Superior temporal gyrus (tissue), 1 donor: ENCODE measurements around the gene EFCAB8.
"Not testable (repeated sequence)": the region's sequence is repeated elsewhere in the genome, so short reads cannot be mapped to it uniquely, and the experiment has no call there.

Experiments
- DNase-seq: peaks from one replicate; pipeline ENCODE4 v3.0.0-alpha.2; 2016; ENCODE audit errors: extremely low spot score

The EFCAB8 gene

DNA sequence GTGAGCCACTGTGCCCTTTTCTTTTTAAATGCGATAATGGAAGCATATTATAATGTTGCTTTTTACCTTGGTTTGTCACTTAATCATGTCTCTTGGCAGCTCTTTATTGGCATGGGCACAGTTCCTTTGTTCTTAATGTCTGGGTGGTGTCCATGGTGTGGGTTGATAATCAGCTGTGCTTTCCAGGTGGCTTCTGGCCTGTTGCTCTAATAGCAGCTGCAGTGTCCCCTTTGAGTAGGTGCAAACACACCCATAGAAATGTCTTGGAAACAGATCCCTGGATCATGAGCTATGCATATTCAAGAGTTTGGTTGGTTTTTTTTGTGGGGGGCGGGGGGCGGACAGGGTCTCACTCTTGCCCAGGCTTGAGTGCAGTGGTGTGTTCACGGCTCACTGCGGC is 29.9 kb downstream of the EFCAB8 start:
- DNase-seq: no peak

- DNase-seq: no peak
These were observed 30.6 kb downstream of the EFCAB8 start for GRCh38 chr20:32889281-32889680.

- DNase-seq: no peak
These were observed 32.8 kb downstream of the EFCAB8 start for GRCh38 chr20:32891491-32891890.

DNA sequence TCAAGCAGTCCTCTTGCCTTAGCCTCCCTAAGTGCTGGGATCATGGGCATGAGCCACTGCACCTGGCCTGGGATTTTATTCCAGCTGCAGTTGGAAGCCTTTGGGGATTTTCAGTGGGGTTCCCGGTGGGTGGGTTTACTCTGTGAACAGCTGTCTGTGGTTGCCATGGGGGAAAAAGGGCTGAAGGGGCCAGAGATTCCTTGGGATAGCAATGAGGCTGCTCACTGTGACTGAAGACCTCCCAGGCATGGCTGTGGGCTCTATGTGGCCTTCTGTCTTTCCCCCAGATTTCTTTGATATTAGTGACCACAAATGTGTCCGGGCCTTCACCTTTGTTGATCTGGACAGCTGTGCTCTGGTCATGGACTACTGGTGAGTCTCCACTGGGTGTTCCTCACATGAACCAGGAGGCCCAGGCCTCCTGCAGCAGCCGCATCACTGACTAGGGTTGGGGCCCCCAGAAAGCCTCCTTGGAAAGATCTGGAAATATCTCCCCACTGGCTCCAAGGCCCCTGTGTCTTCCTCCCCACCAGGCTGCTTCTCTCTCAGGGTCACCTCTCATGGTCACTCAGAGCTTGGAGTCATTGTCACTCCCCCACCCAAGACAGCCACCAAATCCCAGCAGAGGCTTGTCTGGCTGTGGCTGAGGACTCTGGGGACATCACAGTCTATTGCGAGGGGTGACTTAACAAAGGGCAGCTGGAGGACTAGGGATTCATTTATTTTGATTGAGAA is 33.4 kb downstream of the EFCAB8 start:
- no peak for DNase-seq

GRCh38 chr20:32893263-32894025 is 34.7 kb downstream of the EFCAB8 start:
- no peak for DNase-seq

DNA sequence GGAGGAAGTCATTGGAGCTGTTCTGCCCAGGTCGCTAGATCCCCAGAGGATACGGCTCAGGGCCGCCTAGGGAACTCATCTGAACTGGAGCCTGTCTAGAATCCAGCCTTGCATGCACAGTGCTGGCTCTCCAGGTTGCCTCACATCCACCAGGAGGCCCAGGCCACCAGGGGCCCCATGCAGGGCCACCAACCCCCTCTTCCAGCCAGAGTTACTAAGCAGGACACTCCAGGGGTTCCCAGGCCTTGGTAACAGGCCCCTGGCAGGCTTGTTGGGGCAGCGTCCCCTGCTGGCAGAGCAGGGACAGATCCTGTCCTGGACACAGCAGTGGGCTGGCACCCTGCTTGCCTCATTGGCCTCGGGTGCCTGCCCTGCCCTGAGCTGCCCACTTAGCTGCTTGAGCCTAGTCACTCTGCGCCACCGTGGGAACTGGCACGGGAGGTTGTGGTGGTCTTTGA is 35.3 kb downstream of the EFCAB8 start:
- no peak for DNase-seq

GRCh38 chr20:32894711-32895355 is 36.1 kb downstream of the EFCAB8 start:
- no peak for DNase-seq

DNA sequence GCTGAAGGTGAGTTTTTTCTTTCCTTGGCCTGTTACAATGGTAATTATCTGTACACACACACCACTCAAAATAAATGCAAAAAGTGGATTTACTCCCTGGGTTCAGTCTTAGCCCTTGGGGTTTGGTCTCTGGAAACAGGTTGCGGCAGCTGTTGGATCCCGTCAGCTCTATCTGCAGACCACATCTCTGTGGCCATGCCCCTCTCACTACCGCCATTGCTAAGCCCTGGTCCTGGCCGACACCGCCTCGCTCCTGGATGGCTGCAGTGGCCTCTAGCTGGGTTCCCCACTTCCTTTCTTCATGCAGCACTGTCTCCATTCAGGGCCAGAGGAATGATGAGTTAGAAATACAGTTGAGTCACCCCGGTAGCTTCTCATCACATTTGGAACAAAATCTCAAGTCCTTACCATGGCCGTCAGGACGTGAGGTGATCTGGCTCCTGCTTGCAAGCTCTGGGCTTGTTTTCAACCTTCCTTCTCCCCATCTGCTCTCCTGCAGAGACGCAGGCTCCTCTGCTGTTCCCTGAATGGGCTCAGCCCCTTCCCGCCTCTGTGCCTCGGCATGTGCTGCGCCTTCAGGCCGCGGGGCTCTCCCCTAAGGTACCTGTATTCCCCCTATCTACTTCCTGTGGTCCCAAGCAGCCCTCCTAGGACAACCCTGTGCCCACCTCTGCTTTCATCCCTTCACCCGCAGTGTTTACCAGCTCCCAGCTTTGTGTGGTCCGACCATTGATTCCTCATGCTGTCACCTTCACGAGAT is 38.0 kb downstream of the EFCAB8 start:
- DNase-seq: no peak

- DNase-seq: no peak
These were observed 40.0 kb downstream of the EFCAB8 start for GRCh38 chr20:32898729-32899128.

DNA sequence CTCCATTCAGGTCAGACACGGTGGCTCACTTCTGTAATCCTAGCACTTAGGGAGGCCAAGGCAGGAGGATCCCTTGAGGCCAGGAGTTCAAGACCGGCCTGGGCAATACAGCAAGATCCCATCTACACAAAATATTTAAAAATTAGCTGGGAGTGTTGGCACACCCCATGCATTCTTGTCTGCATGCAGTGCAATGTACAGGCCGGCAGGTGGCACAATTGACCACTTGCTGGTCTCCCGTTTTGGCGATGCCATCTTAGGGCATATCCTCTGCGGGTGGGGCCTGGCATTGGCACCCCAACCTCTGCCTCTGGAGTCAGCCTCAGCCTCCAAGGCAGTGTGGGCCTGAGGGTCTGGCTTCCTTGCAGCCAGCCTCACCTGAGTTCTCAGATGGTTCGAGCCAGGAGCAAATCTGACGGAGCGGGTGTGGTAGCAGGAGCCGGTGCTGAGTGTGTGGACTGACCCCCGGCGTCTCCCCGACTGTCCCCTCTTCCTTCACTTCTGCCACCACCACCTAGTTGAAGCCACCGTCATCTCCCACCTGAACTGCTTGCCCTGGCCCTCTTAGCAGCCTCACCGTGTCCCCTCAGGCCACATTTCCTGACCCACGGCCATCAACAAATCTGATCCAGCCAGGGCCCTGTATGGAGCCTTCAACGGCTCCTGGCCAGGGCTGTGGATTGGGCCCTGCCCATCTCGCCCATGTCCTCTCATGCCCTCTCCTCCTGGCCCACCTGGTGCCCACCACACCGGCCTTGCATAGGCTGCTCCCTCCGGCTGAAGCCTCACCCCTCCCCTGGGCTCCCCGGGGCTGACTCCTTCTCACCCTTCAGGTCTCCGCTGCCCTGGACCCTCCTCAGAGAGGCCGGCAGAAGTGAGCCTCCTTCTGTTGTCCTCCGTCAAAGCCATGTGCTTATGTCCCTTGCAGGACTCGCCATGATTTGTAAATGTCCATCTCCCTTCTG is 44.0 kb downstream of the EFCAB8 start:
- peak; percentile 83 for DNase-seq

- DNase-seq: no peak
These were observed 45.0 kb downstream of the EFCAB8 start for GRCh38 chr20:32903666-32904175.

- DNase-seq: not testable (repeated sequence)
These were observed 46.0 kb downstream of the EFCAB8 start for GRCh38 chr20:32904678-32905077.

GRCh38 chr20:32906200-32906599 is 47.5 kb downstream of the EFCAB8 start:
- no peak for DNase-seq

DNA sequence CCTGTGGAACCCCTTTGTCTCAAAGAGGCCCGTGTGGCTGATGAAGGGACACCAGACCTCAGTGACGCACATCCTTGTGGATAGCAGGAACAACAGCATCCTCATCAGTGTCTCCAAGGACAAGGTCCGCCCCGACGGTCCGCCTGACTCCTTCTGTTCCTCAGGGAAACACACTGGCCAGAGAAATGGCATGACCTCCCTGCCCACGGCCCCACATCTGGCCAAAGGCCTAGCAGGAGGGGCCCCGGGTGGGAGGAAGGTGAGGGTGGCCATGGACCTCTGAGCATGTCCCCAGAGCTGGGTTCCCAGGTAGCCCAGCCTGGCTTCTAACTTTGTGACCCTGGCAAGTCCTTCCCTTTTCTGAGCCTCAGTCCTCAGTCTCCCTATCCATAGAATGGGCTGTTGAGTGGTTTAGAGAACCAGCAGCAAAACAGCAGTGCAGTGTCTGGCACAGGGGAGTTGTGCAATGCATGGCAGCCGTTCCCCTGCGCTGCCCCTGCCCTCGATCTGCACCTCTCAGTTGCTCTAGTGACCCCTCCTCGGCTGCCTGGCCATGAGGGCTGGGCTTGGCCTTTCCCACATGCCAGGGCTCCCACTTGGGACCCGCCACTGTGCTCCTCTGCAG is 48.3 kb downstream of the EFCAB8 start:
- no peak for DNase-seq

DNA sequence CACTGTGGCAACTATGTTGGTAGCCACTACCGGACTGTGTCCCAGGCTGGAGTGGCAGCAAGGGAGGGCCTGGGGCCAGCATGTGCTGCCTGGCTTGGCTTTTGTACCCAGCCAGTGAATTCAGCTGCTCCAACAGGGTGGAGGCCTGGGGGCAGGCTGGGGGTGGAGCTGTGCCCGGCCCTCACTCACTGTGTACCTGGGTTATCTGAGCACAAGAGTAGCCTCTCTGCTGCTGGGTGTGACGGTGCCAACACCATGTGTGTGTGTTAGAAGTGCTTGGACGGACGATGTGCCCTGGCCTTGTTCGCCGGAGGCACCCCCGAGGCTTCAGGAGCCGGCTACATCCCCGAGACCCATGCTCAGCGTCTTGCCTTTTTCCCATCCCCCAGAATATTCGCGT is 49.2 kb downstream of the EFCAB8 start:
- DNase-seq: no peak

DNA sequence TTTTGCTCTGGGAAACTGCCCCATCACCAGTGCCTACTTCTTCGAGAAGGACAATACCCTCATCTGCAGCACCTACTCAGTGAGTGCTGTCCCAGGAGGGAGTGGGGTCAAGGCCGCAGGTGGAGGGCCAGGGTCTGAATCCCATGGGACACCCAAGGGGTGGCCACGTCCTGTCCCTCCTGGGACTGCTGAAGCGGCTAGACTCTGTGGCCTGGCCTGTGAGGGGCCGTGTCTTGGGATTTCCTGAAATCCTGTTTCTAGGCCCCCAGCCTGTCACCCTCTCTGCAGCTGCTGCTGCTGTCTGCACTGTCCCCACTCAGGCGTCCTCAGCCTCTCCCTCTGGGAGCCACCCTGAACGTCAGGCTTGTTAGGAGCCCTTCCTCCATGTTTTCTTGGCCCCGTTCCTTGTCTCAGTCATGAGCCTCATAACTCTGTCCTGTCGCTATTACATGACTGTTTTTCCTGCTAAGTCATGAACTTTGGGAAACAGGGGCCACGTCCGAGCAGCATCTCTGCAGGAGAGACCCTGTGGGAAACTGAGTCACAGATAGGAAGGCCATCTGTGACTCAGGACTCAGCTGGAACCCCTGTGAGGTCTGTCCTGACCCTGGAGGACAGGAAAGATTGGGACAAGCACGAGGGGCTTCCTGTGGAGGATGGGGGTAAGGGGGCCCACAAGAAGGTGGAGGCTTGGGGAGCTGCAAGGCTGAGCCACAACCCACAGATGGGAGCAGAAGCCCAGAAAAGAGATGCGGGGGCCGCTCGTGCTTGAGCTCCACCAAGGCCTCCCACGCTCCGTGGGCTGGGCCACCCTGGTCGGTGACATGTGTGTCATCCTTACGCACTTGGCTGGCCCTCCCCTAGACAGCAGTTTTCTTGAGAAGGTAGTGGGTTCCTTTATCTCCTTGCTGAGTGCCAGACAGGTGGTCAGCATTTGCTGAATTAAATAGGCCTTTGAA is 49.9 kb downstream of the EFCAB8 start:
- DNase-seq: no peak

GRCh38 chr20:32909451-32909850 is 50.7 kb downstream of the EFCAB8 start:
- DNase-seq: no peak

GRCh38 chr20:32909896-32910571 is 51.3 kb downstream of the EFCAB8 start:
- no peak for DNase-seq
